ENCODE results near the gene MTUS2. TPM values are rescaled to one million over a fixed set of nuclear protein-coding genes. Genes with fewer than 3 reads are reported as not detected.

The MTUS2 gene
- total RNA-seq, 1 experiment from 2014 or later = 0.11 TPM

DNA sequence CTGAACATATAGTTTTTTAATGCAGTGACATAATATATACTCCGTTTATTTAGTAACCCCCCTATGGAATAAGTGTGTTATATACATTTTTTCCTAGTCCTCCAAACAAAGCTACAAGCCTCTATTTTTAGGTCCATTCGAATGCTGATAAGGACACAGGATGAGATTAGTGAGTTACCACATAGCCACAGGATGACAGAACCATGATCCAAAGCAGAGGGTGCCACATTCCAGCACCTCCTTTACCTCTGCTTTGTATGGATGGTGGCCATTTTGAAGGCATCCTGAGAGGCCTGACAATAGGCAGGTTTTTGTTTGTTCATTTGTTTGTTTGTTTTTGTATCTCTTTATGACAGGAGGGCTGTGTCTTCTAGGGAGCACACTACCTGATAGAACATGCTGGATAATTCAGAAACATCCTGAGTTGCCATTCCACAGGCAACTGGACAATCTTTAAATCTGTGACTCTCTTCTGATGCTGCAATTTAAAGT is 186.3 kb downstream of the MTUS2 start:
- H3K4me1 ChIP-seq (ENCODE audit: insufficient read depth, low read length, poor library complexity, severe bottlenecking) = no peaks in the 10 kb centered on the region
- intact Hi-C loops (cut with micrococcal nuclease; ENCODE audit: unreplicated experiment) = no loop called here
- H3K27me3 ChIP-seq (replicated peaks; ENCODE audit: insufficient read depth, low read depth, low read length, poor library complexity) = peaks cover 10% of the 10 kb centered on the region
- H3K4me3 ChIP-seq (ENCODE audit: low read depth, low read length, poor library complexity, severe bottlenecking) = no peak overlapping the region
- no TSS peak for BruUV-seq (replicated peaks)
- no peaks in the 10 kb centered on the region for H3K9me3 ChIP-seq (ENCODE audit: low read depth, low read length, poor library complexity, severe bottlenecking)
- H3K36me3 ChIP-seq (ENCODE audit: insufficient read depth, low read length, poor library complexity, severe bottlenecking) = no peaks in the 10 kb centered on the region
- ChIA-PET CTCF (no interaction called here), POLR2A (ENCODE audit: low non-redundant PET) (no interaction called here)
- H3K27ac ChIP-seq (ENCODE audit: low read depth, low read length, poor library complexity, severe bottlenecking) = no peak overlapping the region
- TF ChIP-seq CTCF (conservative IDR thresholded peaks at IDR 0.05; ENCODE audit: low read depth, low read length) (no peak), EZH2 (IDR thresholded peaks at IDR 0.05; ENCODE audit: borderline replicate concordance, low read depth, low read length, poor library complexity, severe bottlenecking) (no peak)
- DNase-seq (ENCODE audit: low spot score) = no peak

- no peak for DNase-seq (ENCODE audit: low spot score)
- intact Hi-C loops (cut with micrococcal nuclease; ENCODE audit: unreplicated experiment) = no loop called here
- POLR2A ChIA-PET (ENCODE audit: low non-redundant PET) = no interaction called here
- Histone ChIP-seq H3K4me3 (ENCODE audit: low read depth, low read length, poor library complexity, severe bottlenecking) (no peak overlapping the region), H3K27ac (ENCODE audit: low read depth, low read length, poor library complexity, severe bottlenecking) (no peak overlapping the region), H3K4me1 (ENCODE audit: insufficient read depth, low read length, poor library complexity, severe bottlenecking) (no peaks in the 10 kb centered on the region), H3K36me3 (ENCODE audit: insufficient read depth, low read length, poor library complexity, severe bottlenecking) (no peaks in the 10 kb centered on the region), H3K9me3 (ENCODE audit: low read depth, low read length, poor library complexity, severe bottlenecking) (no peaks in the 10 kb centered on the region), H3K27me3 (replicated peaks; ENCODE audit: insufficient read depth, low read depth, low read length, poor library complexity) (peaks cover 3% of the 10 kb centered on the region)
- BruUV-seq (replicated peaks) = no TSS peak
- CTCF ChIA-PET = no interaction called here
- no peak for TF ChIP-seq EZH2 (IDR thresholded peaks at IDR 0.05; ENCODE audit: borderline replicate concordance, low read depth, low read length, poor library complexity, severe bottlenecking)
- TF ChIP-seq CTCF (conservative IDR thresholded peaks at IDR 0.05; ENCODE audit: low read depth, low read length) = no peak
These were observed 188.2 kb downstream of the MTUS2 start for GRCh38 chr13:29008296-29008695.

- CTCF ChIA-PET = no interaction called here
- no TSS peak for BruUV-seq (replicated peaks)
- intact Hi-C loops (cut with micrococcal nuclease; ENCODE audit: unreplicated experiment) = no loop called here
These were observed 200.2 kb downstream of the MTUS2 start for GRCh38 chr13:29020314-29020713.

More at GRCh38 chr13:29020314-29020713, 200.2 kb downstream of the MTUS2 start:
- Histone ChIP-seq H3K27ac (ENCODE audit: low read depth, low read length, poor library complexity, severe bottlenecking) (no peak overlapping the region), H3K9me3 (ENCODE audit: low read depth, low read length, poor library complexity, severe bottlenecking) (no peaks in the 10 kb centered on the region), H3K4me3 (ENCODE audit: low read depth, low read length, poor library complexity, severe bottlenecking) (no peak overlapping the region), H3K4me1 (ENCODE audit: insufficient read depth, low read length, poor library complexity, severe bottlenecking) (no peaks in the 10 kb centered on the region), H3K36me3 (ENCODE audit: insufficient read depth, low read length, poor library complexity, severe bottlenecking) (no peaks in the 10 kb centered on the region), H3K27me3 (replicated peaks; ENCODE audit: insufficient read depth, low read depth, low read length, poor library complexity) (no peaks in the 10 kb centered on the region)
- TF ChIP-seq EZH2 (IDR thresholded peaks at IDR 0.05; ENCODE audit: borderline replicate concordance, low read depth, low read length, poor library complexity, severe bottlenecking) (no peak), CTCF (conservative IDR thresholded peaks at IDR 0.05; ENCODE audit: low read depth, low read length) (no peak)
- peak; percentile 22 for DNase-seq (ENCODE audit: low spot score)
- POLR2A ChIA-PET (ENCODE audit: low non-redundant PET) = no interaction called here
